Activated CD4-positive, CD25-positive, alpha-beta regulatory T cell treated with anti-CD3 and anti-CD28 coated beads, Interleukin-2, amount 50 U/mL, for 24 hours (primary cell): ENCODE results near the gene ANP32B.
A peak's percentile ranks its signal among the peaks of the same experiment; 100 is the strongest.
"Not testable (repeated sequence)": the region's sequence is repeated elsewhere in the genome, so short reads cannot be mapped to it uniquely, and the experiment has no call there.

Source experiments
- ATAC-seq, 2 donors: fragments of 150-1000 bp; cut with Tn5 transposase; one replicate each; pipeline ENCODE4 v1.10.0; 2021; ENCODE audit warnings: mild to moderate bottlenecking in 1 of 2, moderate library complexity in 1 of 2

ANP32B gene

GRCh38 chr9:97964901-97965300 is 18.2 kb upstream of the ANP32B start:
- no peak for ATAC-seq

DNA sequence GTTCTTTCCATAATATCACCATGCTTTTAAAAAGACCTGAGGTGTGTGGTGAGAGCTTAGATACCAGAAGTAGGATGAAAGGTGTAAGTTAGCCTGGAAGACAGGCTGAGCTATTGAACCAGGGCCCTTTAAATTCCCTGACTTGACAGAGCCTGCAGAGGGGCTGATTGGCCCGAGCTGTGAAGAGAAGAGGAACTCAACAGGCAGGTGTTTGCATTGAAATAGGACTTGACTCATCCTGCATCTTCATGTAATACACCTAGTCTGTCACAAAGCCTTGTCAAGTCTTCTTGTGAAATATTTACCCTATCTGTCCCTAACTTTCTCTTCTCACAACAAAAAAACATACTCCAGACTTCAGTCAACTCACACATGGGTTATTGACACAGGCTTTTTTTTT is 16.6 kb upstream of the ANP32B start:
- ATAC-seq: no peak

DNA sequence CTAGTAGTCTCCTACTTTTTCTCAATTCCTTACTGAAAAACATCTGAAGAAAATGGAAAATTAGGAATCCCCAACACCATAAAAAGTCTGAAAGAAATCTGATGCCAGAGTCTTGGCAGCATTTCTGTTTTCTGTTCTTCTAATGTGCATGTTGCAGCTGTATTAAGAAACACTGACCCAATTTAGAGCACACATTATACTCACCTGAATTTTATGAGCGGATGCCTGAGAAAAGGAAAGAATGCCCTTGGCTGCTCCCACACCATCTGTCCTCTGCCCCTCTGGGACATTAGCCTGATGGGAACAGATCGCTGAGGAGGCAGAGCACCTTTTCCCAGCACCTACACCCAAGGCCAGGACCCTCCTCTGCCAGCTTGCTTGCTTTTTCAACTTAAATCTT is 14.1 kb upstream of the ANP32B start:
- no peak for ATAC-seq

DNA sequence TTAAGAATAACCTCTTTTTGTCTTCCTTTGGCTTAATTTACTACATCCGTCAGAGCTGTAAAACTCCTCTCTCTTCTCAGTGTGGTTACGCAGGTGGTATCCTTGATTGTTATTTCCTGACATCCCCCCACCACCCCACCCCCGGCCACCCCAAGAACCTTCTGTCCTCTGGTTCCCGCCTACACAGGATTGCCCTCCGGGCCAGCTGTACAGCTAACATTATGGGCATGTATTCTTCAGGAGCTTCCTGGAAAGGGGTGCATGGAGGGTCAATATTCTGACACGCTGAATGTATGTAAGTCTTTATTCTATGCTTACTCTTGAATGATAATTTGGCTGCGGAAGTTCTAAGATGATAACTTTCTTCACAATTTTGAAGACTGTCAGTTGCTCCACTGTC is 13.0 kb upstream of the ANP32B start:
- no peak for ATAC-seq

DNA sequence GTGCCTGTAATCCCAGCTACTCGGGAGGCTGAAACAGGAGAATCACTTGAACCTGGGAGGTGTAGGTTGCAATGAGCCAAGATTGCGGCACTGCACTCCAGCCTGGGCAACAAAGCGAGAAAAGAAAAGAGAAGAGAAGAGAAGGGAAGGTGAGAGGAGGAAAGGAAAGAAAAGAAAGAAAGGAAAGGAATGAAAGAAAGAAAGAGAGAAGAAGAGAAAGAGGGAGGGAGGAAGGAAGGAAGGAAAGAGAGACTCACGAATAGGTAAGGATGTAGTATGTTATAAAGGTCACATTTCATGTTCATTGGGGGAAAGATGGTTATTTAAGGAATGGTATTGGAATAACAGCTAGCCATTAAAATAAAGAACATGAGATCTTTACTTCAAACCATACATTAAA is 10.4 kb upstream of the ANP32B start:
- no peak for ATAC-seq

DNA sequence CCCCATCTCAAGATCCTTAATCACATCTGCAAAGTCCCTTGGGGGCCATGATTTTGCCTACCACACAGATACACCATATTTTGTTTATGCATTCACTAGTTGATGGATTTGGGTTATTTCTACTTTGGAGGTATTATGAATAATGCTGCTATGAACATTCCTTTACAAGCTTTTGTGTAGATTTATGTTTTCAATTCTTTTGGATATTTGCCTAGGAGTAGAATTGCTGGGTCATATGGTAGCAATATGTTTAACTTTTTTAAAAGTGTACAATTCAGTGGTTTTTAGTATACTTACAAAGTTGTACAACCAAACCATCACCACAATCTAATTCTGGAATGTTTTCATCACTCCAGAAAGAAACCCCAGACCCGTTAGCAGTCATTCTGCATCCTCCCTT is 7.8 kb upstream of the ANP32B start:
- ATAC-seq: no peak

- not testable (repeated sequence) for ATAC-seq
Observed at GRCh38 chr9:97976633-97977032, 6.5 kb upstream of the ANP32B start.

DNA sequence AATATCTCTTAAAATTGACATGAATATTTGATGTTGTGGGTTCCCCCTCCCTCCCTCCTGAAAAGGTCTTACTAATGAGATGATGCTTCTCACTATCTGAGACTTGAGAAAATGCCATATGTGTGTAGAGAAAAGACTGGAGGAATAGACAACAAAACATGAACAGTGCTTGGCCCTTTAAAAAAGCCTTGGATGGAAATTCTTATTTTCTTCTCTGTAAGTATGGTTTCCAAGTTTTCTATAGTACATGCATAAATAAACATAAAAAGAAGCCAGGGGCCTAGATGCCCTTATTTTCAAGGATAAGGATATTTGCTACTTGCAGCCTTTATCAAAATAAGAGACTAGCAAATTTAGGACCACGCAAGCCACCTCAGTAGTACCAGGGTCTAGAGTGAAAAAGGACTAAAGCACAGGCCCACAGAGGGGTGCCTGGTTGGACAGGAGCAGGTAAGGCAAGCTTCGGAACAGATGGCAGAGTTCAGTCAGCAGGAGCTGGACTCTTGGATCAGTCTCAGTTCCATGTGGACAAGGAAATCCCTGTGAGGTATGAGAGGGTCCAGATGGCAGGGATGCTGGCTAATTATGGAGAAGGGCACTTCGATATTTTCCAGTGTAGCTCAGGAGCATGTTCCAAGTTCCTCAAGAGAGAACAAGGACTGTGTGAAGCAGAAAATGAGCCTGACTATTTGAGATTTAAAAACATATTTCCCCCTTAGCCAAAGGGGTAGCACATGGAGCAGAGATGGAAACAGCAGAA is 4.6 kb upstream of the ANP32B start:
- no peak for ATAC-seq

DNA sequence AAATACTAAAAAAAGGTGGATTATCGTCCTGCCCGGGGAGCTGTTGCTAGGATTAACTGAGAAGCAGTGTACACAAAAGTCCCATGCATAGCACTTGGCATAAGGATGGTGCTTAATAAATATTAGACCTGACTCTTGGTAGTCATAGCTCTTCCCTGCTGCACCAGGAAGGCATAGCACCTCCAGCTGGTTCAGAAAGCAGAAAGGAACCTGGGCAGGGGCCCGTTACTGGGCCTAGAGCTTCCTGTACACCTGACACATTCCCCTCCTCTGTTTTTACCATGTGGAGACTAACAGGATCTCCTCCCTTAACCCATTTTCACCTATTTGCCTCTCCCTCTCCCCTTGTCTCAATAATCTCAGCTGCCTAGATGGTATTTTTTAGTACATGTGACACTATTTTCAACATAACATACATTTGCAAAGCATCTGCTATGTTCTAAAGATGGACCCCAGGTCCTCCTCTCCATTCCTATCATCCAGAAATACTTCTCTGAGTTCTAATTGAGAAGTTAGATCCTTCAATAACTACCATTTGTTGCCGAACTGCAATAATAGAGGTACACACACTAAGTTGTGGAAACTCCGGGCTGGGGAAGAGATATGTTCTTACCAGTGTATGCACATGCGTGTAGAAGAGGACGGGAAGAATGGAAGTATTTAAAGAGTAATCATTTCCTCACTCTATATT is 3.2 kb upstream of the ANP32B start:
- ATAC-seq: no peak

DNA sequence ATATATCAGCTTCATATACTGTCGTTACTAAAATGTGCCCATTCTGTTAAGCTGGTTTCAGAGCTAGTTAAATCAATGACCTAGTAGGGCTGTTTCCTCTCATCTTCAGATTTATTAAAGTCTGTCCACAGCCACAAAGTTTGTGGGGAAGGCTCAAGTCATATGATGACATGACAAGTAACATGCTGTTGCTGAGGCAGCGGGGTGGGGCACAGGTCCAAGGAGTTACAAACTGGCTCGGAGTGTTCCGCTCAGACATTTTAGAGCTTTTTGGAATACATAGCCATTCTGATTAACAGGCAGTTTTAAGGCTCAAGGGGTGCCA is 2.7 kb upstream of the ANP32B start:
- ATAC-seq: no peak

DNA sequence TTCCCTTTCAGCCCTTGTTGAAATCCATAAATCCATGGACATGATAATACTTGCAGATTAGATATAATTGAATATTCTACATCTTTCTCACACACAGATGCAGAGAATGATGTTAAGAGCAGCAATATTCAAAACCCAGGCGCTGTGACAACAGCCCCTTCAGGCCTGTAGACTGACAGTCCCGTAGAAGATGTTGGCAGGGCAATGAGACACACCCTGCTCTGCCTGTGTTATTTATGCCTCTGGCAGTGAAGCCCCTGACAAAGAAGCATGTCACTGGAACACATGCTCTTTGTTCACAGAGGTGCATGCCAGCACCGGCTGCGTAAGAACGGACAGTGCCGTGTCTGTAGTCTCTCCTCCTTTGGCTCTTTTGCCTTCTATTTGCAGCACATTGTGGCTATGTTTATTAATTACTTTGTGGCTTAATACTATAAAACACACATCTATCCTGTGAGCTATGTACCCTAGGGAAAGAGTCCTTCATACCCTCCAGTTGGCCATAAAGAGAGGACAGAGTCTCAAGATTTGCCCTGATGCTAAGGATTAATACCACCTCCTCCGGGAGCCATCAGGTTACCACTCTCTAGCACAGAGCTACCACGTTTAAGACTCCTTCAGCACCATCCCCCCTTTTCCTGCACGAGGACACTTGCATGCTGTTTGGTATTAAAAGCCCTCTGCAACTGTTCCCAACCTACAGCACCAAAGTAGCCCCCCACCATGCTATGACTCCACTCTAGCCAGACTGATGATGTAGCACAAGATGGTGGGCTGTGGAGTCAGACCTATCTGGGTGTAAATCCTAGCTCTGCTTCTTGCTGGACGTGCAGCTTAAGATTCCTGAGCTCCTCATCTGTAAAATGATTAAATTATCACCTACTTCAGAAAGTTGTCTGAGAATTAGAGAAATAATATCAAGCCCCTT is 2.0 kb upstream of the ANP32B start:
- no peak for ATAC-seq

DNA sequence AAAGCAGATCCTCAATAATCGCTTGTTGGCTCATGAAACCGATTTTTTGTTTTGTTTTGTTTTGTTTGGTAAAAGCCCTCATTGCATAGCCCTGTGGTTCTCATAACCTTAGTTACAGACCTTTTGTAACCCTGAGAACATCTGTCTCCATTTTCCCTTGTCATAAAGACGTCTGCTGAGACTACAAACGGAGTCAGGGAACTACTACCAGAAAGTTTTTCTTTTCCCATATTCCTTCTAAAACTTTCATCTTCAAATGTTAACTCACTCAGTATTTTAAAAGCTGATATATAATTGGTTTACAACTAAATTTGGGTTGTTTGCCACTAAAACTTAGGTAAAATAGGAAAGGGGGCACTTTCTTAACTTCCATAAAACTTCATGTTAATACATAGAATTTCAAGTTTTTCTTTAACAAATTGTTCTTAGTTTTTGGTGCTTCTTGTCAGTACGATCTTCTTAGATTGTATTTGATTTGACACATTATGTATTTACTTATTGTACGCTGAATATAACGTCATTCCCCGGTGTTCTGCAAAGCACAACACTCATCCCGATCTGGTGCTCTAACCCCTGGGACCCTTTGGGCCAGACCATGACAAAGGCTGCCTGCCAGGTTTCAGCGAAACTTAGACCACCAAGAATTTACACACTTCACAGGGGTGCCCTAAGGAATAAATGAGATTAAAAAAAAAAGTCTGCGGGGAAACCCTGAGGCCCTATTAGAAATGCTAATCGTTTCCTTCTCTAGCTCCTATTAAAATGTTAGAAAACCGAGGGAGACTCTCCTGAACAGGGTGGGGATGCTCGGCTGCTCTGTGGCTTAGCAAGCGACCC is 1.1 kb upstream of the ANP32B start:
- no peak for ATAC-seq

DNA sequence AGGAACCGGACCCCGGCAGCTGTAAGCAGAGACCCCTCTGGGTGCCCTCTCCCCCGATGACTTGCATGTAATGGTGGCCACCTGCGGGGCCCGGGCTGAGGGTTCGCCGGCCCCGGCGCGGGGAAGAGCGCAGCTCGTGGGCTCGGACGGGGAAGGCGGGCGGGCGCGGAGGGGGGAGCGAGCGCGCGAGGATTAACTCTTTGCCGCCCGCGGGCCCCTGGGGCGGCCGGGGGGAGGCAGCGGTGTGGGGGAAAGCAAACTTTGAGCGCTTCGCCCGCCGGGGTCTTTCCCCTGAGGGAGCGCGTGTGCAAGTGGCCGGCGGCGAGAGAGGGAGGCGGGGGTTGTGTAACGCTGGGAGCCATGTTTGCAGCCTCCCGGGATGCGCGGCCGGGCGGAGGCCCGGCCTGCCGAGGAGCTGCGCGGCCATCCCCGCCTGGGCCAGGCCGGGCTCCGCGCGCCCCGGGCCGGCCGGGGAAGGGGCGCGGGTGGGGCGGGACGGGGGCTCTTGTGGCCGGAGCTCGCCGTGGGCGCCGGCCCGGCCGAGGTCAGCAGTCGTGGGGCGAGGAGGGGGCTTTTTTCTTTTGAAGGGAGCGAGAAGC is 547 bp downstream of the ANP32B start:
- peak; percentile 7 to 20 for ATAC-seq

DNA sequence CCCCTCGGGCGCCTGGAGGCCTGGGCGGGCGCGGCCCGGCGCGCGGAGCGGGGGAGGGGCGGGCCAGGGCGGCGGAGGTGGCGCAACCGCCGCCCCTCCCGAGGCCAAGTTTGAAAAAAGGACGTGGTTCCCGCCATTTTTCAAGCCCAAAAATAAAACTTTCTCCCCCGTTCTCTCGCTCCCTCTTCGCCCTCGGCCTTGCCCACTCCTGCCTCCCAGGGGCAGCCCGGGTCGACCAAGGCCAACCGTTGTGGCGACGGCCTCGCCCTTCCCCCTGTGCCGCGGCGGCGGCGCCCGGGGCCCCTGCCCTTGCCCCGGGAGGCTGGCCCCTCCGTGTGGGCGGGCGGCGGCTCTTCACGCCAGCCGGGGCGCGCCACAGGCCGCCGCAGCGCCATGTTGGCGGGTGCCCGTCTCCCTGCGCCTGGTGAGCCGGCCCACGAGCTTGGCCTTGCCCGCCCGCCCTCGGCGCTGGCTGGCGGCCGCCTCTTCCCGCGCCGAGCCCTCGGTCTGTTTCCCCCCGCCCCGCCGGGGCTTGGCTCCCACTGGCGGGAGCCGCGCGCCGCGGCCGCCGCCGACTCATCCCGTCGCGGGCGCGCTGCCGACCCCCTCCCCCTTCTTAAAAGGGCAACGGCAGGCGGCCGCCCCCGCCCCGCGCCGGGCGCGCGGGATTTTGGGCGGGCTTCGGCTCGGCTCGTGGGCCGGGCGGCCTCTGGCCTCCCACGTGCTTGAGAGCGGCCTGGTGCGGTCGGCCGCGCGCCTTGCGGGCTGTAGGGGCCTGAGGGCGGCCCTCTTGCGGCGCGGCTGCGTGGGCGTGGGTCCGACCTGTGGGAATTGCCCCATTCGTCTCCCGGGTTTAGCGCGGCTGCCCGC is 1.3 kb downstream of the ANP32B start:
- peak; percentile 16 to 30 for ATAC-seq

GRCh38 chr9:97985058-97985861 is 2.1 kb downstream of the ANP32B start:
- peak in 1 of 2 donors; percentile 2 for ATAC-seq

GRCh38 chr9:97987487-97987886 is 4.3 kb downstream of the ANP32B start:
- ATAC-seq: no peak

DNA sequence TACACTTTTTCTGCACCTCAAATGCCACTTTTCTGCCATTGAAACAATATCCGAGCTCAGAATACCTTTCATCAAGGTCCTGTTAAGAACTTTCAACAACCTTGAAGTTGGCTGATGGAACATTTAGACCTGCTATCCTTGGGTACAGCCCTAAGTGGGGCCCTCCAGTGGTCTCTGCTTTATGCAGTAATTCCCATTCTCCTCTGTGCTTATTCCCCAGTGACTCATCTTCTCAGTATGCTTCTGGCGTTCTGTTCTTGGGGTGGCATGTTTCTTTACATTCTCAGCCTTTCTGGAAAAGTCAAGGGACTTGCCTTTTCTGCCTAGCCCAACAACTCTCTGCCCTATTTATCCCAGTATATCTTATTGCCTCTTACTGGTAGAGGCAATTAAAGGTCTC is 7.1 kb downstream of the ANP32B start:
- peak in 1 of 2 donors; percentile 22 for ATAC-seq

- ATAC-seq: no peak
Observed at GRCh38 chr9:97991818-97992217, 8.7 kb downstream of the ANP32B start.

DNA sequence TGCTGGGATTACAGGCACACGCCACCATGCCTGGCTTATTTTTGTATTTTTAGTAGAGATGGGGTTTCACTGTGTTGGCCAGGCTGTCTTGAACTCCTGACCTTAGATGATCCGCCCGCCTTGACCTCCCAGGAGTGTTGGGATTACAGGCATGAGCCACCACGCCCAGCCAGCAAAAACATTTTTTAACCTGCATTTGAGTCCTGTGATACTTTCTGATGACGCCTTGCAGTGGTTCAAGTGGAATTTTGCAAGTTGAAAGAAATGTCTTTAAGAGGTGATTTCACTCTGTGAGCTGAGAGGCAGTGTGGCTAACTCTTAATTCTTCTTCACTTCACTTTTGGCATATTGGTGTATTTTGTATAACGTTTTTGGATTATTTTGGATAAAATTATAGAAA is 9.1 kb downstream of the ANP32B start:
- no peak for ATAC-seq

GRCh38 chr9:97993000-97993399 is 9.9 kb downstream of the ANP32B start:
- ATAC-seq: peak; percentile 33 to 52
